Astrocyte (in vitro differentiated cells and primary cell): ENCODE data around the gene LRRTM4. TPM values are rescaled to one million over a fixed set of nuclear protein-coding genes. Genes with fewer than 3 reads are reported as not detected.

Experiments used
- DNase-seq: peaks from one replicate; pipeline ENCODE4 v3.0.0-alpha.2; 2010; ENCODE audit warnings: low read depth
- FAIRE-seq: peaks from 2 replicates; lab custom pipeline; 2011; peaks lifted over from hg19 to GRCh38; lab: Jason Lieb, UNC
- H2AFZ ChIP-seq: 2 replicates; pipeline ENCODE4 v1.6.0; 2012; ENCODE audit warnings: low read depth, low read length, inconsistent platforms
- H3K27ac ChIP-seq: 2 replicates; pipeline ENCODE4 v1.5.1; 2011; ENCODE audit warnings: low read depth, low read length, inconsistent platforms
- H3K27me3 ChIP-seq: 2 replicates; pipeline ENCODE4 v1.6.0; 2011; ENCODE audit warnings: low read length, inconsistent platforms; ENCODE audit not compliant: insufficient read depth
- H3K36me3 ChIP-seq: 2 replicates; pipeline ENCODE4 v1.5.1; 2011; ENCODE audit warnings: low read length, inconsistent platforms; ENCODE audit not compliant: insufficient read depth
- H3K4me1 ChIP-seq: 2 replicates; pipeline ENCODE4 v1.5.1; 2011; ENCODE audit warnings: low read length, inconsistent platforms; ENCODE audit not compliant: insufficient read depth
- H3K4me2 ChIP-seq: 2 replicates; pipeline ENCODE4 v1.6.0; 2012; ENCODE audit warnings: low read length, inconsistent platforms
- H3K4me3 ChIP-seq: 2 replicates; pipeline ENCODE4 v1.5.1; 2011; ENCODE audit warnings: low read depth, mild to moderate bottlenecking, low read length, inconsistent platforms; ENCODE audit not compliant: insufficient read depth
- H3K79me2 ChIP-seq: 2 replicates; pipeline ENCODE4 v1.6.0; 2012; ENCODE audit warnings: mild to moderate bottlenecking, low read length, inconsistent platforms; ENCODE audit not compliant: insufficient read depth
- H3K9ac ChIP-seq: 2 replicates; pipeline ENCODE4 v1.6.0; 2012; ENCODE audit warnings: mild to moderate bottlenecking, low read length, inconsistent platforms
- H3K9me3 ChIP-seq: 2 replicates; pipeline ENCODE4 v1.5.1; 2012; ENCODE audit warnings: low read depth, mild to moderate bottlenecking, low read length, inconsistent platforms; ENCODE audit not compliant: insufficient read depth
- H4K20me1 ChIP-seq: 2 replicates; pipeline ENCODE4 v1.6.0; 2012; ENCODE audit warnings: low read length, inconsistent platforms; ENCODE audit not compliant: insufficient read depth
- H3K27ac Mint-ChIP-seq: one replicate; pipeline ENCODE4 v1.8.0; 2021; ENCODE audit warnings: mild to moderate bottlenecking, mixed read lengths; ENCODE audit not compliant: unreplicated experiment
- H3K27me3 Mint-ChIP-seq: one replicate; pipeline ENCODE4 v1.8.0; 2021; ENCODE audit warnings: low read depth, mixed read lengths; ENCODE audit not compliant: unreplicated experiment
- H3K36me3 Mint-ChIP-seq: one replicate; pipeline ENCODE4 v1.8.0; 2021; ENCODE audit warnings: low read depth, mixed read lengths; ENCODE audit not compliant: unreplicated experiment
- H3K4me1 Mint-ChIP-seq: one replicate; pipeline ENCODE4 v1.8.0; 2021; ENCODE audit warnings: low read depth, mixed read lengths; ENCODE audit not compliant: unreplicated experiment
- H3K4me3 Mint-ChIP-seq: one replicate; pipeline ENCODE4 v1.8.0; 2021; ENCODE audit warnings: mild to moderate bottlenecking, moderate library complexity, mixed read lengths; ENCODE audit not compliant: unreplicated experiment
- H3K9me3 Mint-ChIP-seq: one replicate; pipeline ENCODE4 v1.8.0; 2021; ENCODE audit warnings: mild to moderate bottlenecking, mixed read lengths; ENCODE audit not compliant: unreplicated experiment
- CTCF ChIP-seq: IDR thresholded peaks from 2 replicates; pipeline ENCODE4 v1.5.1; 2011; ENCODE audit warnings: low read depth, mild to moderate bottlenecking, inconsistent platforms, low read length, moderate library complexity; ENCODE audit not compliant: insufficient read depth
- EZH2 ChIP-seq: IDR thresholded peaks from 2 replicates; pipeline ENCODE4 v1.6.1; 2012; ENCODE audit warnings: mild to moderate bottlenecking, low read length, inconsistent platforms; ENCODE audit not compliant: insufficient read depth
- total RNA-seq: library from RNA; stranded (reverse); gene quantifications from 2 replicates; pipeline ENCODE4 v1.2.1, GENCODE V29; 2021

Gene LRRTM4
- total RNA-seq, 1 donor from 2014 or later, result 0.59 TPM

GRCh38 chr2:77086478-77086877, 435.7 kb downstream of the LRRTM4 start:
- Histone ChIP-seq H3K4me3 (no peak overlapping the region), H3K79me2 (no peaks in the 10 kb centered on the region), H3K27ac (no peak overlapping the region), H3K27me3 (no peaks in the 10 kb centered on the region), H3K9ac (no peak overlapping the region), H4K20me1 (no peaks in the 10 kb centered on the region), H3K36me3 (no peaks in the 10 kb centered on the region), H2AFZ (no peak overlapping the region), H3K4me2 (no peak overlapping the region), H3K9me3 (no peaks in the 10 kb centered on the region), H3K4me1 (no peaks in the 10 kb centered on the region)
- H3K4me3 Mint-ChIP-seq, result no peak overlapping the region
- peaks cover 40% of the 10 kb centered on the region for H3K27me3 Mint-ChIP-seq
- no peak for TF ChIP-seq EZH2
- TF ChIP-seq CTCF, result no peak
- no peaks in the 10 kb centered on the region for H3K36me3 Mint-ChIP-seq
- H3K27ac Mint-ChIP-seq, result no peak overlapping the region
- FAIRE-seq (no peak), DNase-seq (no peak)
- peaks cover 4% of the 10 kb centered on the region for H3K4me1 Mint-ChIP-seq
- H3K9me3 Mint-ChIP-seq, result peaks cover 9% of the 10 kb centered on the region

GRCh38 chr2:77086051-77086450, 436.1 kb downstream of the LRRTM4 start:
- Mint-ChIP-seq H3K27me3 (peaks cover 36% of the 10 kb centered on the region), H3K4me3 (no peak overlapping the region), H3K9me3 (peaks cover 9% of the 10 kb centered on the region), H3K36me3 (no peaks in the 10 kb centered on the region), H3K4me1 (peaks cover 4% of the 10 kb centered on the region), H3K27ac (no peak overlapping the region)
- no peak overlapping the region for H3K4me2 ChIP-seq
- TF ChIP-seq EZH2 (no peak), CTCF (no peak)
- no peak overlapping the region for H3K4me3 ChIP-seq
- H3K79me2 ChIP-seq, result no peaks in the 10 kb centered on the region
- no peak overlapping the region for H3K9ac ChIP-seq
- no peaks in the 10 kb centered on the region for H3K36me3 ChIP-seq
- H3K27ac ChIP-seq, result no peak overlapping the region
- H2AFZ ChIP-seq, result no peak overlapping the region
- H3K9me3 ChIP-seq, result no peaks in the 10 kb centered on the region
- H3K27me3 ChIP-seq, result no peaks in the 10 kb centered on the region
- no peaks in the 10 kb centered on the region for H4K20me1 ChIP-seq
- no peak for FAIRE-seq
- H3K4me1 ChIP-seq, result no peaks in the 10 kb centered on the region
- no peak for DNase-seq

- H3K36me3 ChIP-seq, result no peaks in the 10 kb centered on the region
- no peak overlapping the region for H3K4me2 ChIP-seq
- no peaks in the 10 kb centered on the region for H3K4me1 ChIP-seq
- Mint-ChIP-seq H3K4me1 (peaks cover 4% of the 10 kb centered on the region), H3K27ac (no peak overlapping the region), H3K9me3 (peaks cover 9% of the 10 kb centered on the region), H3K36me3 (no peaks in the 10 kb centered on the region), H3K4me3 (no peak overlapping the region), H3K27me3 (peaks cover 31% of the 10 kb centered on the region)
- no peaks in the 10 kb centered on the region for H3K9me3 ChIP-seq
- FAIRE-seq (no peak), DNase-seq (no peak)
- H3K79me2 ChIP-seq, result no peaks in the 10 kb centered on the region
- H3K9ac ChIP-seq, result no peak overlapping the region
- TF ChIP-seq CTCF (no peak), EZH2 (no peak)
- no peaks in the 10 kb centered on the region for H4K20me1 ChIP-seq
- no peaks in the 10 kb centered on the region for H3K27me3 ChIP-seq
- H2AFZ ChIP-seq, result no peak overlapping the region
- no peak overlapping the region for H3K4me3 ChIP-seq
- no peak overlapping the region for H3K27ac ChIP-seq
Measured at GRCh38 chr2:77085561-77085960, 436.6 kb downstream of the LRRTM4 start.
